SH-SY5Y (cell line): ENCODE results near the gene EIPR1.

Source experiments
- GATA2 ChIP-seq: IDR thresholded peaks from 2 replicates; pipeline ENCODE4 v1.6.1; 2011; ENCODE audit warnings: mild to moderate bottlenecking, low read depth, low read length
- GATA3 ChIP-seq: IDR thresholded peaks from 2 replicates; pipeline ENCODE4 v1.6.1; 2011; ENCODE audit warnings: low read depth, mild to moderate bottlenecking, low read length, moderate library complexity

DNA sequence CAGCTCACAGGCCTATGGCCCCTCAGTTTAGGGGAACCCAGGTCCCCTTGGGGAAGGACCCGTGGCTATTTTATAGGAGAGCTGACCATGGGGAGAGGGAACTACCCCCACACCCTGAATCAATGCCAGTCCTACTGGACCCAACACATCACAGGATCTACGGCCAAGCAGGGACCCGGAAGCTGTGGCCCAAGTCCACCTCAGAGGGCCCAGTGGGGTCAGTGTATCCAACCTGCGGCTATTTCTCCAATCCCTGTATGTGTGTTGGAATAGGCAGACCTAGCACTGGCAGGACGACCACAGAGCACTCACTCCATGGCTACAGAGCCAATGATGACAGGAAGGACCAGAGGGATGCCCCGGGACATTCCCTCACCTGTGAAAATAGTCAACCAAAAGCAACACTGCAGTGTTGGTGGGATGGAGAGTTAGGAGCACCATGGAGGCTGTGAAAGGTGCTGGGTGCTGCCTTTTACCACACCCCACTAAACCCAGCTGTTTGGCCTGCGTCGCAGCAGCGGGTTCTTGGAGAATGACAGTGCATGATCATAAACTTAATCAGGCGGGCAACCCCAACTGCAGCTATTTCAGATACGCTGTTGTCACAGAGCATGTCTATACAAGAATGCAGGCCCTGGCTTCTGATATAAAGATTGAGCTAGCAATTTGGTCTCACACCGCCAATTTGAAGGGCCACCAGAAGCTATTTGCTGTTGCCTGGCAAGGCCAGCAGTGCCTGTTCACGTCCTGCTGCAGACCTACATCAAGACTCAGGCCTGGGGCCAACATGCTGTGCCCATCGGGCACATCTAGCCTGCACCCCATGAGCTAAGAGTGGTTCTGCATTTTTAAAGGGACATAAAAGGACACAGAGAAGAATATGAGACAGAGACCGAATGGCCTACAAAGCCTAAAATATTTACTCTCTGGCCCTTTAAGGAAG lies 110.4 kb downstream of the EIPR1 start:
- TF ChIP-seq GATA2: no peak
- no peak for TF ChIP-seq GATA3
